GM12875 (cell line): ENCODE results near the gene ZNF575.
A peak's percentile ranks its signal among the peaks of the same experiment; 100 is the strongest.

Experiments used
- H3K4me3 ChIP-seq: one replicate; pipeline ENCODE4 v1.5.1; 2011; ENCODE audit warnings: low read depth, low read length, control low read depth
- CTCF ChIP-seq: IDR thresholded peaks from 2 replicates; pipeline ENCODE4 v1.5.1; 2011; ENCODE audit warnings: low read depth, mild to moderate bottlenecking, control low read depth, inconsistent platforms, low read length, moderate library complexity, borderline replicate concordance; ENCODE audit not compliant: insufficient read depth

ZNF575 gene

GRCh38 chr19:43503501-43504425, 29.2 kb upstream of the ZNF575 start:
- H3K4me3 ChIP-seq, result peak overlapping the region; percentile 73
- TF ChIP-seq CTCF, result peak; percentile 22; the same call in 1 of the 2 replicates

GRCh38 chr19:43504426-43505185, 28.4 kb upstream of the ZNF575 start, which contains the start of gene PHLDB3:
PHLDB3 (minus strand) TSS chr19:43504746; CDS start chr19:43504118, 628 bp downstream.
- no peak for TF ChIP-seq CTCF
- peak within 1 kb of the TSS; percentile 73 for H3K4me3 ChIP-seq

GRCh38 chr19:43505186-43505456, 27.9 kb upstream of the ZNF575 start:
- no peak overlapping the region for H3K4me3 ChIP-seq
- TF ChIP-seq CTCF, result no peak

- no peak for TF ChIP-seq CTCF
- no peak overlapping the region for H3K4me3 ChIP-seq
Observed at GRCh38 chr19:43505941-43506340, 27.0 kb upstream of the ZNF575 start.

GRCh38 chr19:43506629-43507028, 26.4 kb upstream of the ZNF575 start:
- TF ChIP-seq CTCF, result no peak

GRCh38 chr19:43507880-43508279, 25.1 kb upstream of the ZNF575 start:
- no peak for TF ChIP-seq CTCF
- no peak overlapping the region for H3K4me3 ChIP-seq

More at GRCh38 chr19:43506629-43507028, 26.4 kb upstream of the ZNF575 start:
- H3K4me3 ChIP-seq, result no peak overlapping the region
